H9 (cell line): ENCODE measurements around the gene ATG7. TPM values are rescaled to one million over a fixed set of nuclear protein-coding genes. Genes with fewer than 3 reads are reported as not detected.

Experiments
- DNase-seq: peaks from one replicate; pipeline ENCODE4 v3.0.0-alpha.2; 2017
- H2AFZ ChIP-seq: one replicate; pipeline ENCODE4 v1.6.1; 2013; ENCODE audit warnings: mild to moderate bottlenecking, low read length, control low read depth, moderate library complexity
- H2AK5ac ChIP-seq: 2 replicates; pipeline ENCODE4 v1.6.1; 2013; ENCODE audit warnings: low read length, control low read depth, mixed read lengths; ENCODE audit not compliant: insufficient read length
- H2BK120ac ChIP-seq: one replicate; pipeline ENCODE4 v1.6.1; 2013; ENCODE audit warnings: low read depth, mild to moderate bottlenecking, low read length, control low read depth, inconsistent platforms; ENCODE audit not compliant: poor library complexity, severe bottlenecking
- H2BK12ac ChIP-seq: 2 replicates; pipeline ENCODE4 v1.6.1; 2013; ENCODE audit warnings: low read length, control low read depth, mixed read lengths, low read depth; ENCODE audit not compliant: insufficient read length
- H2BK15ac ChIP-seq: 2 replicates; pipeline ENCODE4 v1.6.1; 2013; ENCODE audit warnings: low read depth, low read length, control low read depth
- H2BK20ac ChIP-seq: one replicate; pipeline ENCODE4 v1.6.1; 2013; ENCODE audit warnings: low read depth, mild to moderate bottlenecking, low read length, control low read depth, inconsistent platforms; ENCODE audit not compliant: poor library complexity, severe bottlenecking
- H2BK5ac ChIP-seq: 2 replicates; pipeline ENCODE4 v1.6.1; 2013; ENCODE audit warnings: low read length, control low read depth, mixed read lengths; ENCODE audit not compliant: insufficient read length
- H3K14ac ChIP-seq: 2 replicates; pipeline ENCODE4 v1.6.1; 2013; ENCODE audit warnings: low read length, control low read depth; ENCODE audit not compliant: insufficient read depth
- H3K18ac ChIP-seq: 2 replicates; pipeline ENCODE4 v1.6.1; 2013; ENCODE audit warnings: low read depth, mild to moderate bottlenecking, mixed read lengths, low read length, control low read depth; ENCODE audit not compliant: insufficient read length
- H3K23ac ChIP-seq: 2 replicates; pipeline ENCODE4 v1.6.1; 2013; ENCODE audit warnings: low read length, control low read depth, mixed read lengths, low read depth; ENCODE audit not compliant: insufficient read length
- H3K23me2 ChIP-seq: 2 replicates; pipeline ENCODE4 v1.6.1; 2013; ENCODE audit warnings: low read depth, mild to moderate bottlenecking, mixed read lengths, low read length, control low read depth; ENCODE audit not compliant: insufficient read length, poor library complexity, severe bottlenecking
- H3K27ac ChIP-seq: 2 replicates; pipeline ENCODE4 v1.5.1; 2013; ENCODE audit warnings: low read length, control low read depth, mixed read lengths, low read depth; ENCODE audit not compliant: insufficient read length
- H3K27me3 ChIP-seq: 2 replicates; pipeline ENCODE4 v1.6.1; 2013; ENCODE audit warnings: low read length, control low read depth, inconsistent platforms; ENCODE audit not compliant: insufficient read depth
- H3K4ac ChIP-seq: 2 replicates; pipeline ENCODE4 v1.6.1; 2013; ENCODE audit warnings: low read depth, mild to moderate bottlenecking, control low read depth, inconsistent platforms, low read length, moderate library complexity
- H3K4me1 ChIP-seq: 2 replicates; pipeline ENCODE4 v1.6.1; 2013; ENCODE audit warnings: low read length, control low read depth, inconsistent platforms; ENCODE audit not compliant: insufficient read depth
- H3K4me2 ChIP-seq: 2 replicates; pipeline ENCODE4 v1.6.1; 2013; ENCODE audit warnings: low read length, control low read depth, mixed read lengths; ENCODE audit not compliant: insufficient read length, insufficient read depth
- H3K56ac ChIP-seq: 2 replicates; pipeline ENCODE4 v1.6.1; 2013; ENCODE audit warnings: low read depth, mild to moderate bottlenecking, mixed read lengths, low read length, control low read depth; ENCODE audit not compliant: insufficient read length
- H3K79me1 ChIP-seq: 2 replicates; pipeline ENCODE4 v1.6.1; 2013; ENCODE audit warnings: low read depth, mild to moderate bottlenecking, moderate library complexity, low read length, control low read depth, inconsistent platforms; ENCODE audit not compliant: insufficient read depth, poor library complexity, severe bottlenecking
- H3K79me2 ChIP-seq: 2 replicates; pipeline ENCODE4 v1.6.1; 2013; ENCODE audit warnings: low read length, control low read depth, inconsistent platforms; ENCODE audit not compliant: insufficient read depth
- H3K9ac ChIP-seq: 2 replicates; pipeline ENCODE4 v1.6.1; 2013; ENCODE audit warnings: low read length, control low read depth, mixed read lengths; ENCODE audit not compliant: insufficient read length; ENCODE audit errors: extremely low read depth
- H3K9me3 ChIP-seq: one replicate; pipeline ENCODE4 v1.6.1; 2013; ENCODE audit warnings: low read depth, low read length, inconsistent platforms; ENCODE audit not compliant: control insufficient read depth
- H3T11ph ChIP-seq: one replicate; pipeline ENCODE4 v1.6.1; 2013; ENCODE audit warnings: mild to moderate bottlenecking, low read length, control low read depth, inconsistent platforms
- H4K20me1 ChIP-seq: one replicate; pipeline ENCODE4 v1.6.1; 2013; ENCODE audit not compliant: control insufficient read depth, insufficient read length, insufficient read depth
- H4K5ac ChIP-seq: 2 replicates; pipeline ENCODE4 v1.6.1; 2013; ENCODE audit warnings: low read depth, mild to moderate bottlenecking, mixed read lengths, low read length, control low read depth; ENCODE audit not compliant: insufficient read length
- H4K8ac ChIP-seq: replicated peaks from 2 replicates; pipeline ENCODE4 v1.6.1; 2013; ENCODE audit warnings: low read length, control low read depth, mixed read lengths, low read depth; ENCODE audit not compliant: insufficient read length
- H4K91ac ChIP-seq: 2 replicates; pipeline ENCODE4 v1.6.1; 2013; ENCODE audit warnings: low read depth, mild to moderate bottlenecking, moderate library complexity, mixed read lengths, low read length, control low read depth; ENCODE audit not compliant: insufficient read length
- H3K27ac Mint-ChIP-seq, 3 experiments: 2 replicates in 2 of 3; 3 replicates in 1 of 3; pipeline ENCODE4 v1.8.0; 2020 to 2021; ENCODE audit warnings: mixed read lengths in 3 of 3, mild to moderate bottlenecking in 1 of 3, moderate library complexity in 1 of 3
- H3K27me3 Mint-ChIP-seq: 2 replicates; pipeline ENCODE4 v1.8.0; 2021; ENCODE audit warnings: low read depth, mild to moderate bottlenecking, moderate library complexity, mixed read lengths
- H3K36me3 Mint-ChIP-seq, 3 experiments: 2 replicates in 2 of 3; 3 replicates in 1 of 3; pipeline ENCODE4 v1.8.0; 2020 to 2021; ENCODE audit warnings: low read depth in 3 of 3, mixed read lengths in 3 of 3; ENCODE audit not compliant: insufficient read depth in 1 of 3
- H3K4me1 Mint-ChIP-seq, 2 experiments: 2 replicates each; pipeline ENCODE4 v1.8.0; 2020; ENCODE audit warnings: mixed read lengths in 2 of 2
- H3K4me3 Mint-ChIP-seq, 2 experiments: 2 replicates in 1 of 2; 3 replicates in 1 of 2; pipeline ENCODE4 v1.8.0; 2020 to 2021; ENCODE audit warnings: mild to moderate bottlenecking in 2 of 2, mixed read lengths in 2 of 2, moderate library complexity in 1 of 2
- H3K9me3 Mint-ChIP-seq, 2 experiments: 2 replicates in 1 of 2; 3 replicates in 1 of 2; pipeline ENCODE4 v1.8.0; 2020; ENCODE audit warnings: mild to moderate bottlenecking in 2 of 2, mixed read lengths in 2 of 2, moderate library complexity in 1 of 2
- CTCF ChIP-seq: fragments of 200-600 bp; sonication (generic); conservative IDR thresholded peaks from 3 replicates; pipeline ENCODE4 v1.8.0; 2021; ENCODE audit warnings: antibody characterized with exemption, mild to moderate bottlenecking
- WGBS: extraction: QIAGEN DNeasy Blood & Tissue Kit; methylation state at CpG from one replicate; pipeline ENCODE4 v1.1.7; 2013; ENCODE audit warnings: missing lambda C conversion rate, low lambda C conversion rate, mixed read lengths; ENCODE audit not compliant: insufficient read length; ENCODE audit errors: extremely low coverage; 5-methylcytosine and 5-hydroxymethylcytosine counted together
- total RNA-seq: library from RNA; stranded (reverse); gene quantifications from 2 replicates; pipeline ENCODE4 v1.2.1, GENCODE V29; 2021

ATG7 gene
- total RNA-seq, 1 experiment from 2014 or later = 17.9 TPM

GRCh38 chr3:11401434-11401833, 129.2 kb downstream of the ATG7 start:
- Histone ChIP-seq H3K4me1 (no peaks in the 10 kb centered on the region), H4K20me1 (no peaks in the 10 kb centered on the region), H3K27ac (no peak overlapping the region), H3K23me2 (no peaks in the 10 kb centered on the region), H4K91ac (no peak overlapping the region), H2BK120ac (no peak overlapping the region), H3K9me3 (no peaks in the 10 kb centered on the region), H3K14ac (no peak overlapping the region), H2AK5ac (no peak overlapping the region), H3K79me2 (no peaks in the 10 kb centered on the region), H3K79me1 (no peaks in the 10 kb centered on the region), H3K23ac (no peak overlapping the region), H3K9ac (no peak overlapping the region), H3T11ph (no peak overlapping the region), H3K56ac (no peak overlapping the region), H3K18ac (no peak overlapping the region), H3K4ac (no peak overlapping the region), H2AFZ (no peak overlapping the region), H2BK15ac (no peak overlapping the region), H4K5ac (no peak overlapping the region), H3K4me2 (no peak overlapping the region), H2BK20ac (no peak overlapping the region), H2BK12ac (no peak overlapping the region), H2BK5ac (no peak overlapping the region), H3K27me3 (no peaks in the 10 kb centered on the region), H4K8ac (no peak overlapping the region)
- H3K9me3 Mint-ChIP-seq = peaks cover 5 to 11% of the 10 kb centered on the region in 2 experiments
- no peak for DNase-seq
- no peaks in the 10 kb centered on the region for H3K27me3 Mint-ChIP-seq
- H3K36me3 Mint-ChIP-seq = peaks cover 10 to 19% (median 14%) of the 10 kb centered on the region in 3 experiments
- no peak overlapping the region for H3K27ac Mint-ChIP-seq
- no CpG with 5 or more reads among the region's 1 CpG for WGBS
- H3K4me1 Mint-ChIP-seq = no peaks in the 10 kb centered on the region
- TF ChIP-seq CTCF = no peak
- no peak overlapping the region for H3K4me3 Mint-ChIP-seq
